Natural killer cell (primary cell): ENCODE results near the gene RPS6KA5. TPM values are rescaled to one million over a fixed set of nuclear protein-coding genes. Genes with fewer than 3 reads are reported as not detected.

ENCODE experiments used
- ATAC-seq, 3 donors: fragments of 150-1000 bp in 2 of 3; fragments of 200-7000 bp in 1 of 3; cut with Tn5 transposase; 1 replicate in 1 of 3; 2 replicates in 2 of 3; pipeline ENCODE4 v1.10.0; 2021; ENCODE audit warnings: mild to moderate bottlenecking in 2 of 3, moderate library complexity in 2 of 3
- DNase-seq, 2 donors: peaks; one replicate each; pipeline versions ENCODE4 v3.0.0 to v3.0.0-alpha.2; 2013 to 2021; ENCODE audit warnings: mixed read lengths in 1 of 2
- H3K27ac ChIP-seq: one replicate; pipeline ENCODE4 v1.5.1; 2013; ENCODE audit warnings: mild to moderate bottlenecking, low read length
- H3K27me3 ChIP-seq: one replicate; pipeline ENCODE4 v1.6.1; 2013; ENCODE audit warnings: low read length; ENCODE audit not compliant: control insufficient read depth, insufficient read depth
- H3K36me3 ChIP-seq: one replicate; pipeline ENCODE4 v1.6.1; 2013; ENCODE audit warnings: low read length; ENCODE audit not compliant: control insufficient read depth, insufficient read depth
- H3K4me1 ChIP-seq: one replicate; pipeline ENCODE4 v1.6.1; 2013; ENCODE audit warnings: low read length; ENCODE audit not compliant: control insufficient read depth, insufficient read depth
- H3K4me3 ChIP-seq: one replicate; pipeline ENCODE4 v1.5.1; 2013; ENCODE audit warnings: low read length
- H3K9me3 ChIP-seq: one replicate; pipeline ENCODE4 v1.6.1; 2013; ENCODE audit warnings: low read length; ENCODE audit not compliant: control insufficient read depth, insufficient read depth
- H3K27ac Mint-ChIP-seq, 2 donors: one replicate each; pipeline ENCODE4 v1.8.0; 2022; ENCODE audit warnings: mild to moderate bottlenecking in 2 of 2, mixed read lengths in 2 of 2, moderate library complexity in 1 of 2
- H3K27me3 Mint-ChIP-seq, 2 donors: one replicate each; pipeline ENCODE4 v1.8.0; 2022; ENCODE audit warnings: low read depth in 2 of 2, mixed read lengths in 2 of 2
- H3K36me3 Mint-ChIP-seq: one replicate; pipeline ENCODE4 v1.8.0; 2022; ENCODE audit warnings: mixed read lengths
- H3K4me1 Mint-ChIP-seq, 2 donors: one replicate each; pipeline ENCODE4 v1.8.0; 2022; ENCODE audit warnings: mixed read lengths in 2 of 2
- H3K4me3 Mint-ChIP-seq: one replicate; pipeline ENCODE4 v1.8.0; 2022; ENCODE audit warnings: mild to moderate bottlenecking, moderate library complexity, mixed read lengths
- H3K9me3 Mint-ChIP-seq, 2 donors: one replicate each; pipeline ENCODE4 v1.8.0; 2022; ENCODE audit warnings: mixed read lengths in 2 of 2
- CTCF ChIP-seq: fragments of 200-600 bp; IDR thresholded peaks from one replicate; pipeline ENCODE4 v1.8.0; 2022; ENCODE audit warnings: antibody characterized with exemption
- WGBS: methylation state at CpG from one replicate; pipeline ENCODE4 v1.1.7; 2013; ENCODE audit warnings: missing lambda C conversion rate; ENCODE audit not compliant: insufficient coverage; 5-methylcytosine and 5-hydroxymethylcytosine counted together
- intact Hi-C: fragments of 100-400 bp; cut with micrococcal nuclease; formaldehyde crosslinking; loops from one replicate; pipeline ENCODE4 v1.14.2; 2022
- total RNA-seq, 4 donors: library from RNA; stranded (reverse); fragments of 120-200 nt in 1 of 4; gene quantifications; one replicate each; pipeline versions ENCODE4 v1.2.3 to v1.2.4, GENCODE V29; 2013 to 2022

Gene RPS6KA5
- total RNA-seq, 3 donors from 2014 or later (not counting 1 experiment from before 2014, with no cell fraction given): 24.1 to 28.5 (median 27.9) TPM

GRCh38 chr14:90815822-90816662 is 244.4 kb downstream of the RPS6KA5 start, which contains the start of gene TTC7B:
Gene TTC7B (minus strand): TSS chr14:90816430. CDS start chr14:90816295, 135 bp downstream.
- peaks cover 6 to 18% of the 10 kb centered on the region in 2 donors for H3K4me1 Mint-ChIP-seq
- no peaks in the 10 kb centered on the region for H3K9me3 ChIP-seq
- no peak for TF ChIP-seq CTCF
- WGBS: under 1% methylated on average over 111 of the region's 111 CpGs
- H3K4me3 Mint-ChIP-seq: peak within 1 kb of the TSS; percentile 78
- peak within 1 kb of the TSS in 1 of 2 donors; percentile 48 for H3K27ac Mint-ChIP-seq
- DNase-seq (peak in 1 of 2 donors; percentile 61), ATAC-seq (peak; percentile 67 to 78 (median 70))
- H3K4me3 ChIP-seq: no peak within 1 kb of the TSS
- no peaks in the 10 kb centered on the region for H3K36me3 Mint-ChIP-seq
- H3K27me3 Mint-ChIP-seq: peaks cover 6 to 12% of the 10 kb centered on the region in 2 donors
- intact Hi-C loops: no loop called here
- H3K27ac ChIP-seq: no peak within 1 kb of the TSS
- no peaks in the 10 kb centered on the region for H3K27me3 ChIP-seq
- H3K9me3 Mint-ChIP-seq: no peaks in the 10 kb centered on the region
- H3K36me3 ChIP-seq: no peaks in the 10 kb centered on the region
- H3K4me1 ChIP-seq: peaks cover 17% of the 10 kb centered on the region

- Mint-ChIP-seq H3K36me3 (no peaks in the 10 kb centered on the region), H3K4me3 (peak overlapping the region; percentile 78), H3K9me3 (no peaks in the 10 kb centered on the region), H3K4me1 (peaks cover under 1 to 13% of the 10 kb centered on the region in 2 donors), H3K27me3 (peaks cover 6 to 12% of the 10 kb centered on the region in 2 donors), H3K27ac (peak overlapping the region in 1 of 2 donors; percentile 4)
- Histone ChIP-seq H3K27ac (no peak overlapping the region), H3K36me3 (no peaks in the 10 kb centered on the region), H3K4me1 (peaks cover 11% of the 10 kb centered on the region), H3K4me3 (no peak overlapping the region), H3K9me3 (no peaks in the 10 kb centered on the region), H3K27me3 (no peaks in the 10 kb centered on the region)
- TF ChIP-seq CTCF: no peak
- ATAC-seq (no peak), DNase-seq (no peak)
- intact Hi-C loops: no loop called here
- 56% methylated on average over 5 of the region's 5 CpGs for WGBS
Measured at GRCh38 chr14:90815572-90815821, 244.9 kb downstream of the RPS6KA5 start.

- intact Hi-C loops: no loop called here
- Histone ChIP-seq H3K4me1 (peaks cover 11% of the 10 kb centered on the region), H3K27ac (no peak overlapping the region), H3K4me3 (no peak overlapping the region), H3K9me3 (no peaks in the 10 kb centered on the region), H3K27me3 (no peaks in the 10 kb centered on the region), H3K36me3 (no peaks in the 10 kb centered on the region)
- peak overlapping the region; percentile 78 for H3K4me3 Mint-ChIP-seq
- H3K27me3 Mint-ChIP-seq: peaks cover 6 to 12% of the 10 kb centered on the region in 2 donors
- no peaks in the 10 kb centered on the region for H3K9me3 Mint-ChIP-seq
- TF ChIP-seq CTCF: no peak
- no peaks in the 10 kb centered on the region for H3K36me3 Mint-ChIP-seq
- no peak for DNase-seq
- 90% methylated on average over 13 of the region's 13 CpGs for WGBS
- peaks cover 0 to 8% of the 10 kb centered on the region in 2 donors for H3K4me1 Mint-ChIP-seq
- peak overlapping the region in 1 of 2 donors; percentile 4 for H3K27ac Mint-ChIP-seq
- no peak for ATAC-seq
Measured at GRCh38 chr14:90814806-90815571, 245.5 kb downstream of the RPS6KA5 start.
